ENCODE results near the gene WDR7. TPM values are rescaled to one million over a fixed set of nuclear protein-coding genes. Genes with fewer than 3 reads are reported as not detected.

WDR7 gene
- total and polyA plus RNA-seq, 3 experiments from 2014 or later = 20.5 to 21.9 (median 20.6) TPM

DNA sequence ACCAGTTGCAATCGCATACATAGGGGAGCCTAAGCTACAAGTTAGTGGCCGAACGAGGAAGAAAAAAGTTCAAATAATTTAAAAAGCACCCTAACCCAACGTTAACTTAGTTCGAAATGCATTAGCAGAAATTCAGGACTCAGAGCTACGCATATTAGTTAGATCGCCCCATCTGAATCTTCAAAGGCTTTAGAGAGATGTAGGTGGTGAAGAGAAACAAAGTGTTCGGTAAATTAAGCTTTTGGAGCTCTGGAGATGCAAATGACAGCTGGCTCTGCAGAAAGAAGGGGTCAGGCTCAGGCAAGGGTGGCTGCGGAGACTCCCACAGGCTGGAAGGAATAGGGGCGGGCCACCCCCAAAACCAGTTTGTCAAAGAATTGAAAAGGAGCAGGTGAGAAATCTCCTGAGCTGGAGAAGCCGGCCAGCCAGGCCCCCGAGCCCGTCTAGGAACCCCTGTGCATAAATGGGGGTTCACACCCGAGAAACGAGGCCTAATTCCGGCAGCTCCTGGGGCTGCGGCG lies 13.4 kb upstream of the WDR7 start:
- Mint-ChIP-seq H3K4me3 (peak overlapping the region; percentile 88 to 100 (median 98)), H3K27ac (peak overlapping the region; percentile 93 to 100 (median 98)), H3K36me3 (peaks cover 0 to 31% (median 7%) of the 10 kb centered on the region in 3 donors), H3K9me3 (no peaks in the 10 kb centered on the region), H3K4me1 (peaks cover 55 to 63% (median 56%) of the 10 kb centered on the region in 3 donors), H3K27me3 (no peaks in the 10 kb centered on the region)
- H3K9me3 ChIP-seq (ENCODE audit: low read length) = no peaks in the 10 kb centered on the region
- H3K27ac ChIP-seq (ENCODE audit: low read depth, low read length) = peak overlapping the region; percentile 87
- peak in 1 of 5 donors; percentile 12 for DNase-seq
- ChIA-PET CTCF (interaction anchor here (0.9 to 2.7 kb wide), 2 partner anchors 11 to 14 kb away, joined by 3 to 16 read pairs; partner anchors contain the start of gene WDR7), POLR2A (interaction anchor here (0.6 to 3.8 kb wide), 2 partner anchors 13 to 984 kb away, joined by 3 to 32 read pairs; partner anchors contain the start of genes NARS1 and WDR7)
- H3K36me3 ChIP-seq (ENCODE audit: insufficient read depth, low read length) = no peaks in the 10 kb centered on the region
- no peaks in the 10 kb centered on the region for H3K27me3 ChIP-seq (ENCODE audit: insufficient read depth, low read length, poor library complexity, severe bottlenecking)
- peak overlapping the region; percentile 88 for H3K4me3 ChIP-seq (ENCODE audit: low read length)
- H3K4me1 ChIP-seq (ENCODE audit: insufficient read depth, low read length) = peaks cover 27% of the 10 kb centered on the region

DNA sequence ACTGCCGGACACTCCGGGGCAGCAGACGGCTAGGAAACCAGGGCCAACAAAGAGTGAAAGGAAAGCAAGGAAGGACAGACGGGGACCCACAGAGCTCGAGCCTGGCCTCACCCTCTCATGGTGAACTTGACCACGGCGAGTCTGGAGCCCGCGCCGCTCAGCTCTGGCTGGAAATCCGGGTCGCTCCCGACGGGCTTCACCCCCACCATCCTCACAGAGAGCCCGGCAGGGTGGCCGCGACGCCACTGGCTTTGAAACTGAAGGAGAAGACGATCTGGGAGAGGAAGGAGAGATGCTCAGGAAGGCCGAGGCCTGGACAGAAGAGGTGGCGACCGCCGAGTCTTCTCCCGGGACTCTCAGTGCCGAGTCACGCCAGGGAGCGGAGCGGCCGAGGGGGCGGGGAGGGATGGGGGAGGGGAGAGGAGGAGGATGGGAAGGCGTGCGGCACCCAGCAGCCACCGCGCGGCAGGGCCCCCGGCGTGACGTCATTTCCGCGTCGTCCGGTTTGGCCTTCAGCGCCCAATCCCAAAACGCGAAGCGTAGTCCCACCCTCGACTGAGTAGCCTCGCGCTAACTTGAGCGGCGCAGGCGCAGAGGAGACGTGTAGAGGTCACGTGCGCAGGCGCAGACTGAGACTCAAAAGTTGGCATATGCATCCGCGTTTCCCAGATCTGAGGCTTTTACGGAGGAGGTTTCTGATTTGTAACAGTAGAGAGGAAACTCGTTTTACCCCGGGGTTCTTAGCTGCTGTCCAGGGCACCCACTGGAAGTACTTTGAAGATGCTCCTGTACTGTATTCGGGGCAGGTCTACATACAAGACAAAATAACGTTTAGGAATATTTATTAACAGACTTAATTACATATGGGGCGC lies 12.7 kb upstream of the WDR7 start, which contains the start of gene TXNL1:
Gene TXNL1, minus strand, starts transcription at position 361 of the 872 bp plus-strand sequence. Its CDS starts 152 bp downstream, at position 209.
- Histone ChIP-seq H3K36me3 (ENCODE audit: insufficient read depth, low read length) (no peaks in the 10 kb centered on the region), H3K27me3 (ENCODE audit: insufficient read depth, low read length, poor library complexity, severe bottlenecking) (no peaks in the 10 kb centered on the region), H3K4me3 (ENCODE audit: low read length) (peak within 1 kb of the TSS; percentile 88), H3K4me1 (ENCODE audit: insufficient read depth, low read length) (peaks cover 27% of the 10 kb centered on the region), H3K9me3 (ENCODE audit: low read length) (no peaks in the 10 kb centered on the region), H3K27ac (ENCODE audit: low read depth, low read length) (peak within 1 kb of the TSS; percentile 87)
- ChIA-PET CTCF (interaction anchor here (0.9 to 2.7 kb wide), 2 partner anchors 10 to 13 kb away, joined by 3 to 16 read pairs; partner anchors contain the start of gene WDR7), POLR2A (interaction anchor here (0.6 to 3.8 kb wide), 2 partner anchors 13 to 983 kb away, joined by 3 to 32 read pairs; partner anchors contain the start of genes NARS1 and WDR7)
- Mint-ChIP-seq H3K4me3 (peak within 1 kb of the TSS; percentile 88 to 100 (median 98)), H3K36me3 (peaks cover 0 to 27% (median 8%) of the 10 kb centered on the region in 3 donors), H3K9me3 (no peaks in the 10 kb centered on the region), H3K4me1 (peaks cover 51 to 57% (median 53%) of the 10 kb centered on the region in 3 donors), H3K27ac (peak within 1 kb of the TSS; percentile 93 to 100 (median 98)), H3K27me3 (no peaks in the 10 kb centered on the region)
- DNase-seq = peak; percentile 97 to 99 (median 99)

DNA sequence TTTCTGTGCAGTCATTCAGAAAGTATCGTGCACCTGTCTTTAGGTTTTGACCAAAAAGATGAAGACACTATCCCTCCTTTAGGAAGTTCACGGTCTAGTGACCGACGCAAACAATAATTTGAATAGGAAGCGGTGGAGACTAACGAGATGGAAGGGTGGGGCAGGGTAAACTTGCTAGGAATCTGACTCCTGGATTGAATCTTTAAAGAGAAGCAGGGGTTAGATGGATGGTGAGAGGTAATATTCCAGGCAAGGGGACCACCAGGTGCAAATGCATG lies 12.1 kb upstream of the WDR7 start:
- CTCF ChIA-PET = interaction anchor here (2.7 kb wide), 1 partner anchor 13 kb away, joined by 16 read pairs; the partner anchor contains the start of gene WDR7
- H3K9me3 Mint-ChIP-seq = no peaks in the 10 kb centered on the region
- peaks cover 0 to 24% (median 5%) of the 10 kb centered on the region in 3 donors for H3K36me3 Mint-ChIP-seq

DNA sequence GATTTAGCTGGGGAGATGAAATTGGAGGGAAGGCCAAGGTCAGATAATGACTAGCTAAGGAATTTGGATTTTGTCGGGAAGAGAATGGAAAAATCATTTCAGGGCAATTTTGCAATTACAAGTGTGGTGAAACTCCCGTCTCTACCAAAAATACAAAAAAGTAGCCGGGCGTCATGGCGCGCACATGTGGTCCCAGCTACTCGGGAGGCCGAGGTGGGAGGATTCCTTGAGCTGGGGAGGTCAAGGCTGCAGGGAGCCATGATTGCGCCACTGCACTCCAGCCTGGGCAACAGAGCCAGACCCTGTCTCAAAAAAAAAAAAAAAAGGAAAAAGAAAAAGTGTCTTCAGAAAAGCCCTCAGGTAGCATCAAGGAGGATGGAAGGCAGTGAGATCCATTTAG lies 11.6 kb upstream of the WDR7 start:
- H3K4me3 Mint-ChIP-seq = peak overlapping the region; percentile 88 to 100 (median 98)
- H3K9me3 Mint-ChIP-seq = no peaks in the 10 kb centered on the region
- no peaks in the 10 kb centered on the region for H3K36me3 ChIP-seq (ENCODE audit: insufficient read depth, low read length)
- peaks cover 44 to 48% (median 46%) of the 10 kb centered on the region in 3 donors for H3K4me1 Mint-ChIP-seq
- H3K27me3 ChIP-seq (ENCODE audit: insufficient read depth, low read length, poor library complexity, severe bottlenecking) = no peaks in the 10 kb centered on the region
- ChIA-PET CTCF (interaction anchor here (2.7 kb wide), 1 partner anchor 12 kb away, joined by 16 read pairs; the partner anchor contains the start of gene WDR7), POLR2A (interaction anchor here (3.8 kb wide), 1 partner anchor 12 kb away, joined by 32 read pairs; the partner anchor contains the start of gene WDR7)
- H3K4me3 ChIP-seq (ENCODE audit: low read length) = no peak overlapping the region
- H3K9me3 ChIP-seq (ENCODE audit: low read length) = no peaks in the 10 kb centered on the region
- peak overlapping the region; percentile 93 to 100 (median 98) for H3K27ac Mint-ChIP-seq
- H3K27me3 Mint-ChIP-seq = no peaks in the 10 kb centered on the region
- peaks cover 0 to 20% (median 3%) of the 10 kb centered on the region in 3 donors for H3K36me3 Mint-ChIP-seq
- no peak for DNase-seq
- H3K27ac ChIP-seq (ENCODE audit: low read depth, low read length) = no peak overlapping the region
- H3K4me1 ChIP-seq (ENCODE audit: insufficient read depth, low read length) = peaks cover 27% of the 10 kb centered on the region

More for the DNA sequence above, 12.1 kb upstream of the WDR7 start:
- Mint-ChIP-seq H3K4me3 (peak overlapping the region; percentile 88 to 100 (median 98)), H3K4me1 (peaks cover 49 to 53% (median 49%) of the 10 kb centered on the region in 3 donors), H3K27ac (peak overlapping the region; percentile 93 to 100 (median 98)), H3K27me3 (no peaks in the 10 kb centered on the region)
- Histone ChIP-seq H3K9me3 (ENCODE audit: low read length) (no peaks in the 10 kb centered on the region), H3K4me1 (ENCODE audit: insufficient read depth, low read length) (peaks cover 27% of the 10 kb centered on the region), H3K36me3 (ENCODE audit: insufficient read depth, low read length) (no peaks in the 10 kb centered on the region), H3K27ac (ENCODE audit: low read depth, low read length) (peak overlapping the region; percentile 87), H3K27me3 (ENCODE audit: insufficient read depth, low read length, poor library complexity, severe bottlenecking) (no peaks in the 10 kb centered on the region), H3K4me3 (ENCODE audit: low read length) (peak overlapping the region; percentile 82)
- DNase-seq = no peak
- POLR2A ChIA-PET = interaction anchor here (3.8 kb wide), 1 partner anchor 12 kb away, joined by 32 read pairs; the partner anchor contains the start of gene WDR7

DNA sequence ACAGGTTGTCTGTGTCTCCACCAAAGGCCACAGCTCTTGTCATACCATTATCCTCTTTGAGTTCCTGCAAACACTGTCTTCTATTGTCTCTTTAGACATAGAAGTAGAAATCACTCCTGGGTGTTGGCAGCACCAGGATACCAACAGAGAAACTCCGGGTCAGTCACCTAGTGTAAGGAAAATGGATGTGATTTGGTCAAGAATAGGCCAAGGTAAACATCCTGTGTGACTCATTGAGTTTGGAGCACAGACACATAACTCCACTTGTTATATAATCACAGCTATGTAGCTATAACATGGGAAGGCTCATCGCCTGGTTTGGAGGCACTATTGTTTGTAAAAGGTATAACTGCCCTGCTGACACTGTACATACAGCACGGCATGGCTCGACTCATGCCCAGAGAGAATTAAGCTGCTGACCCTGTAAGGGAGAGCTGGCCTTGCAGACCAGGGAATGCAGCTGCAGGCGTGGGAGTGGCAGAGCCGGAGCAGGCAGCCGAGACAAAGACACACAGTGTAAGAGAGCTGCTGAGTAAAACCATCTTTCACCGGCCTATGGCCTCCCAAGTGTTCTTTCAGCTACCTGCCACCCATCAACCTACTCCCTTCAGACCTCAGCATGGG lies 9.3 kb upstream of the WDR7 start:
- Mint-ChIP-seq H3K27me3 (no peaks in the 10 kb centered on the region), H3K36me3 (peaks cover 0 to 11% (median 2%) of the 10 kb centered on the region in 3 donors), H3K9me3 (no peaks in the 10 kb centered on the region), H3K4me1 (peaks cover 25 to 28% (median 28%) of the 10 kb centered on the region in 3 donors), H3K4me3 (peak overlapping the region in 1 of 7 donors; percentile 30), H3K27ac (no peak overlapping the region)
- Histone ChIP-seq H3K27me3 (ENCODE audit: insufficient read depth, low read length, poor library complexity, severe bottlenecking) (no peaks in the 10 kb centered on the region), H3K27ac (ENCODE audit: low read depth, low read length) (no peak overlapping the region), H3K9me3 (ENCODE audit: low read length) (no peaks in the 10 kb centered on the region), H3K36me3 (ENCODE audit: insufficient read depth, low read length) (no peaks in the 10 kb centered on the region), H3K4me1 (ENCODE audit: insufficient read depth, low read length) (peaks cover 17% of the 10 kb centered on the region), H3K4me3 (ENCODE audit: low read length) (no peak overlapping the region)
- CTCF ChIA-PET = interaction anchor here (1.1 to 2.9 kb wide), 3 partner anchors 9 to 67 kb away, joined by 3 to 20 read pairs (median 4); partner anchors contain the start of gene WDR7
- no peak for DNase-seq
- POLR2A ChIA-PET = interaction anchor here (0.6 kb wide), 1 partner anchor 9 kb away, joined by 3 read pairs; the partner anchor contains the start of gene WDR7

DNA sequence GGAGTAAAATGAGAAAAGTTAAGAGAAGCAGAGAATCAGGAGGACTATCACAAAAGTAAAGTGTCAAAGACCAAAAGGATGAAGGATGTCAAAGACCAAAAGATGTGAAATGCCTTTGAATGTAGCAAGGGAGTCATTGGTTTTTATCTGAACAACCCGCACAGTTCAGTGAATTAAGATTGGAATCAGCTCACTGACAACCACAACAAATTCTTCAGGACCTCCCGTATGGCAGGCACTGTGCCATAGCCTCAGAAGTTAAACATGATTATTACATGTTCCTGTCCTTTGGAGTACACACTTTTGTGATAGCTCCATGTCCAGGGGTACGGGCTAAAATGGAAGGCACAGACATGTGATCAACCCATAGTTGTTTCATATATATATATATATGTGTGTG lies 7.8 kb upstream of the WDR7 start:
- no peak overlapping the region for H3K4me3 ChIP-seq (ENCODE audit: low read length)
- no peak for DNase-seq
- ChIA-PET POLR2A (no interaction called here), CTCF (no interaction called here)
- H3K9me3 Mint-ChIP-seq = no peaks in the 10 kb centered on the region
- no peaks in the 10 kb centered on the region for H3K27me3 ChIP-seq (ENCODE audit: insufficient read depth, low read length, poor library complexity, severe bottlenecking)
- no peak overlapping the region for H3K27ac Mint-ChIP-seq
- no peaks in the 10 kb centered on the region for H3K36me3 ChIP-seq (ENCODE audit: insufficient read depth, low read length)
- peak overlapping the region in 1 of 7 donors; percentile 8 for H3K4me3 Mint-ChIP-seq
- no peaks in the 10 kb centered on the region for H3K27me3 Mint-ChIP-seq
- peaks cover 0 to 5% (median 2%) of the 10 kb centered on the region in 3 donors for H3K36me3 Mint-ChIP-seq
- H3K4me1 ChIP-seq (ENCODE audit: insufficient read depth, low read length) = peaks cover 8% of the 10 kb centered on the region
- H3K9me3 ChIP-seq (ENCODE audit: low read length) = no peaks in the 10 kb centered on the region
- H3K27ac ChIP-seq (ENCODE audit: low read depth, low read length) = no peak overlapping the region
- H3K4me1 Mint-ChIP-seq = peaks cover 14 to 25% (median 25%) of the 10 kb centered on the region in 3 donors

DNA sequence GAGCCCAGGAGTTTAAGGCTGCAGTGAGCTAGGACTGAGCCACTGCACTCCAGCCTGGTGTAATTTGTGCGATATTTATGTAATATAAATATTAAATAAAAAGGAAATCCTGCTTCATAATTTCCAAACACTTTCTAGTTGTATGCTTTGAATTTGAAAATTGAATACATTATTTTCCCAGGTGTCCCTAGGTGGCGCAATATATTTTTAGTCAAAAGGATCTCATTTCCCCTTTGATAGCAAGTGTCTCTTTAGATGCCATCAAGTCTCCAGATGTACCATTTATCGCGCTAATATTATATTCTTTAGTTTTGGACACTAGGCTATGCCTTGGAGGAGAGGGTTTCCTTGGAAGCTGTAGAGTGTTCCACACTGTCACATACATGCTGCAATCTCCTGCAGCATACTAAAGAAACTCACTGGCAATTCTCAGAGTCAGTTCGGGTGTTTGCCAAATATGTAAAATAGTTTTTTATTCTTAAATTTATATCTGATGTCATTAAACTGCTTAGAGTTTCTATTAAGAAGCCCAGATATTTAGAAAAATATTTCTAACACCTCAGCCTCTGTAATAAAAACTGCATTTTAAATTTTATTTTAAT lies 5.6 kb upstream of the WDR7 start:
- Mint-ChIP-seq H3K27me3 (no peaks in the 10 kb centered on the region), H3K9me3 (no peaks in the 10 kb centered on the region), H3K36me3 (peaks cover 0 to 2% (median 0%) of the 10 kb centered on the region in 3 donors), H3K27ac (no peak overlapping the region), H3K4me1 (peaks cover 2 to 26% (median 19%) of the 10 kb centered on the region in 3 donors), H3K4me3 (no peak overlapping the region)
- Histone ChIP-seq H3K9me3 (ENCODE audit: low read length) (no peaks in the 10 kb centered on the region), H3K27ac (ENCODE audit: low read depth, low read length) (no peak overlapping the region), H3K36me3 (ENCODE audit: insufficient read depth, low read length) (no peaks in the 10 kb centered on the region), H3K27me3 (ENCODE audit: insufficient read depth, low read length, poor library complexity, severe bottlenecking) (no peaks in the 10 kb centered on the region), H3K4me3 (ENCODE audit: low read length) (no peak overlapping the region), H3K4me1 (ENCODE audit: insufficient read depth, low read length) (peaks cover 6% of the 10 kb centered on the region)
- DNase-seq = peak in 2 of 5 donors; percentile 20 to 23
- ChIA-PET CTCF (no interaction called here), POLR2A (no interaction called here)
